Nucleus accumbens (tissue), 56 donors: ENCODE data around the gene DVL3.
"Not testable (repeated sequence)": the region's sequence is repeated elsewhere in the genome, so short reads cannot be mapped to it uniquely, and the experiment has no call there.

Source experiments
- DNase-seq, 56 donors: peaks; one replicate each; lab custom pipeline; 2025; lab: John Stamatoyannopoulos, UW

The DVL3 gene

GRCh38 chr3:184149770-184150169 is 5.4 kb upstream of the DVL3 start:
- not testable (repeated sequence) for DNase-seq

- DNase-seq, result peak in 23 of 56 donors; percentile 35 to 68 (median 45)
These were observed 706 bp downstream of the DVL3 start for GRCh38 chr3:184155644-184156521.

GRCh38 chr3:184156522-184156955 is 1.4 kb downstream of the DVL3 start:
- DNase-seq, result peak in 45 of 56 donors; percentile 9 to 74 (median 42)

- DNase-seq, result no peak
These were observed 2.0 kb downstream of the DVL3 start for GRCh38 chr3:184157206-184157605.

GRCh38 chr3:184158404-184158803 is 3.2 kb downstream of the DVL3 start:
- no peak for DNase-seq

GRCh38 chr3:184160456-184160855 is 5.3 kb downstream of the DVL3 start:
- no peak for DNase-seq

GRCh38 chr3:184162571-184163070 is 7.4 kb downstream of the DVL3 start:
- DNase-seq, result not testable (repeated sequence)

GRCh38 chr3:184164648-184165330 is 9.6 kb downstream of the DVL3 start:
- no peak for DNase-seq

- DNase-seq, result no peak
These were observed 10.4 kb downstream of the DVL3 start for GRCh38 chr3:184165543-184165942.

GRCh38 chr3:184166671-184167070 is 11.5 kb downstream of the DVL3 start:
- no peak for DNase-seq

GRCh38 chr3:184167786-184168185 is 12.6 kb downstream of the DVL3 start:
- no peak for DNase-seq

GRCh38 chr3:184168363-184169120 is 13.4 kb downstream of the DVL3 start:
- DNase-seq, result peak in 5 of 56 donors; percentile 10 to 22 (median 12)

- DNase-seq, result no peak
These were observed 15.0 kb downstream of the DVL3 start for GRCh38 chr3:184169896-184170875.

- DNase-seq, result peak in 1 of 56 donors; percentile 20
These were observed 16.4 kb downstream of the DVL3 start for GRCh38 chr3:184171562-184171961.

GRCh38 chr3:184172681-184173373 is 17.6 kb downstream of the DVL3 start:
- DNase-seq, result no peak

- no peak for DNase-seq
These were observed 18.2 kb downstream of the DVL3 start for GRCh38 chr3:184173374-184173722.

- no peak for DNase-seq
These were observed 19.1 kb downstream of the DVL3 start for GRCh38 chr3:184174284-184174645.

- peak; percentile 82 to 99 (median 98) for DNase-seq
These were observed 19.7 kb downstream of the DVL3 start, which contains the start of gene AP2M1 for GRCh38 chr3:184174646-184175492. TSS of gene AP2M1 (plus strand) at chr3:184174855. CDS start at chr3:184176994, 2,139 bp downstream.
